ENCODE data around the gene JAM3.
"Not testable (repeated sequence)": the region's sequence is repeated elsewhere in the genome, so short reads cannot be mapped to it uniquely, and the experiment has no call there.

The JAM3 gene

DNA sequence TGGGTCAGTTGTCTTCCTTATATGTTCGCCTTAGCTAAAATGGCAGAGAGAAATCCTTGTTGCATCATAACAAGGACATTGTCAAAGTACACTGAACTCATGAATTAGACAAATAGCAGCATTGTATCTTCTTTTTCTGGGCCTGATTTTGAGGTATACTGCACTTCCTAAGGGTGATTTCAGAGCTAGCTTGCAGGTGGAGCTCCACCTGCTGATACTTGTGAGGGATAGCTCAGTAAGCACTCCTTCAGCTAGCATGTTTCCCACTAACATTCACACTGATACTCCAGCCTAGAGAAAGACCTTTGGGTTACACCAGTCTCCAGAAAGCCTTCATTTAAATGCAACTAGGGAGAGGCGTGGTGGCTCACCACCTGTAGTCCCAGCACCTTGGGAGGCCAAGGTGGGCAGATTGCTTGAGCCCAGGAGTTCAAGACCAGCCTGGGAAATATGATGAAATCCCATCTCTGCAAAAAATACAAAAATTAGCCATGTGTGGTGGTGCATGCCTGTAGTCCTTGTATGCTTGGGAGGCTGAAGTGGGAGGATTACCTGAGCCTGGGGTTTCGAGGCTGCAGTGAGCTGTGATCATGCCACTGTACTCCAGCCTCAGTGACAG is 29.8 kb downstream of the JAM3 start:
- in situ Hi-C loops (cut with MboI; ENCODE audit: low sequenced_read_pairs) = no loop called here

DNA sequence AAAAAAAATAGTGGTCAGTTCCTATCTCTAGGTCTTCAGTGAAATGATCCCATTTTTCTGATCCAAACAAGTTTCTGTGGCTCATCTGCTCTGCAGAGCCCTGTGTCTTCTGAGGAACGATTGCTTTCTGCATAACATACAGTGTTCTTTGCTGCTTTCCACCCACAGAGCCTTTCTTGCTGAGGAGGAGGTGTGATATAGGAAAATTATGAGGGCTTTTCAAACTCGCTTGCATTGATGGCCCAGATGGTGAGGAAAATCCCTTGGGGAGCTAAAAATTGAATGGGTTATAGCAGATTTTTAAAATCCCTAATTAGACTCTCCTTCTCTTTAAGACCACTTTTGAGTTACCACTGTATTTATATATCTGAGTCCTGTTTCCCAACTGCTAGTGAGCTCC is 31.3 kb downstream of the JAM3 start:
- in situ Hi-C loops (cut with MboI; ENCODE audit: low sequenced_read_pairs) = no loop called here

DNA sequence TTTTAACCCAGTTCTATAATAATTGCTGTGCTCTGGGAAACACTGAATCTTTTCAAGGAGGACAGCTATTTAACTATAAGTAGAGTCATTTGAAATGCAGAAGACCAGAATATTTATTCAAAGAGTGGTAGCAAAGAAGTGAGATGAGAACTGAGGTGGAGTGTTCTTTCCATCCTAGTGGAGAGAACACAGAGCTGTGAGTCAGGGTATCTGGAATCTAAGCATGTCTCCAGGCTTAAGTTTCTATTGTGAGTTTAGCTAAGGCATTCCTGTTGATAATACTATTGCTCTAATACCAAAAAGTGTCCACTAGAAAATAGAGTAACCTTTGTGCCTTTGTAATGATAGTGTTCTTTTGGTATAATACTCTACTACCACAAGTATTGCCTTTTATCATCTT is 32.4 kb downstream of the JAM3 start:
- in situ Hi-C loops (cut with MboI; ENCODE audit: low sequenced_read_pairs) = no loop called here

DNA sequence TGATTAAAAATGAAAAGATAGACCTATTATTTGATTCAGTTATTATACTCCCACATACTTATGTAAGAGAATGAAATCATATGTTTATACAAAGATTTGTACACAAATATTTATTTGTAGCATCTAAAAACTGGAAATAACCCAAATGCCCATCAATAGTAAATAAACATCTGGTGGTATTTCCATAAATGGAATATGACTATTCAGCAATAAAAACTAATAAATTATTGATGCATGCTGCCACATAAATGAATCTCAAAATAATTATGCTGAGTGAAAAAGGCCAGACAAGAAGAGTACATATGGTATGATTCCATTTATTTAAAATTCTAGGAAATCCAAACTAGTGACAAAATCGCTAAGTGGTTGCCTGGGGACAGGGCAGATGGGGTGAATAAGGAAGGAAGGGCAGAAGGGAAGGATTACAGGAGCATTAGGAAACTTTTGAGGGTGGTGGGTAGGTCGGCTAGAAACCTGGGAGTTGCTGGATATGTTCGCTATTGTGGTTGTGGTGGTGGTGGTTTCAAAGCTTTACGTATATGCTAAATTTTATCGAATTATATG is 41.5 kb downstream of the JAM3 start:
- in situ Hi-C loops (cut with MboI; ENCODE audit: low sequenced_read_pairs) = no loop called here

DNA sequence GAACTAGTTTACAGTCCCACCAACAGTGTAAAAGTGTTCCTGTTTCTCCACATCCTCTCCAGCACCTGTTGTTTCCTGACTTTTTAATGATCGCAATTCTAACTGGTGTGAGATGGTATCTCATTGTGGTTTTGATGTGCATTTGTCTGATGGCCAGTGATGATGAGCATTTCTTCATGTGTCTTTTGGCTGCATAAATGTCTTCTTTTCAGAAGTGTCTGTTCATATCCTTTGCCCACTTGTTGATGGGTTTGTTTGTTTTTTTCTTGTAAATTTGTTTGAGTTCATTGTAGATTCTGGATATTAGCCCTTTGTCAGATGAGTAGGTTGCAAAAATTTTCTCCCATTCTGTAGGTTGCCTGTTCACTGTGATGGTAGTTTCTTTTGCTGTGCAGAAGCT is 44.9 kb downstream of the JAM3 start:
- in situ Hi-C loops (cut with MboI; ENCODE audit: low sequenced_read_pairs) = not testable (repeated sequence)

DNA sequence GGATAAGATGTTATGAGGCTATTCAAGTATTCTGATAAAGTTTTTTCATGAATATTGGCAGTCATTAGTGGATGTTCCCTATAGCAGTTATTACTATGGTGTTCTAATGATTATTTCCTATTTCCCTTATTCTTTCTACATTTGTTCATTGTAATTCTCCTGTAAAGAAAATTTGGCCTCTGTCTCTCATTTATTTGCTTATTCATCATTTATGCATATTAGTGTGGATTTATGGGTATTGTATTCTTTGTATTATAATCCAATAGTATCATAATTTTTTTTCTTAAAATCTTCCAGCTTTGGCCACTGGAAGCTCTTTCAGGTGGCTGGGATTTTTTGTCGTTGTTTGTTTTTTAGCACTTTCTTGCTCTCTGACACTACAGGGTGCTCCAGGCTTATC is 47.3 kb downstream of the JAM3 start:
- in situ Hi-C loops (cut with MboI; ENCODE audit: low sequenced_read_pairs) = no loop called here

DNA sequence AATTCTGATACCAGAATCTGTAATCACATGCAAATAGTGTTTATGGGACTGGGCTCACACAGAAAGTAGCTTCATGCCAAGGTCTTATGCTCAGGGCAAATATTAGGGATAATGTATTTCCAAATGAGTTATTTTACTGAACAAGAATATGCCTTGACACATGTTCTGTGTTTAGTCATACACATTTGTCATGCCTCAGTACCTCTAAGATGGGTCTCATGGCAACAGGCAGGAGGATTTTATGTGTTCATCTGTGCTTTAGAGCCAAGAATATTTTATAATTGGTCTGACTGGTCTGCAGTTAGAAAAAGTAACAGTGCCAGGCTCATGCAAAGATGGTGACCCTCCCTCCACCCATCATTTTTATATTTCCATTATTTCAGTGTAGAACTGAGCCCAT is 49.1 kb downstream of the JAM3 start:
- in situ Hi-C loops (cut with MboI; ENCODE audit: low sequenced_read_pairs) = no loop called here

DNA sequence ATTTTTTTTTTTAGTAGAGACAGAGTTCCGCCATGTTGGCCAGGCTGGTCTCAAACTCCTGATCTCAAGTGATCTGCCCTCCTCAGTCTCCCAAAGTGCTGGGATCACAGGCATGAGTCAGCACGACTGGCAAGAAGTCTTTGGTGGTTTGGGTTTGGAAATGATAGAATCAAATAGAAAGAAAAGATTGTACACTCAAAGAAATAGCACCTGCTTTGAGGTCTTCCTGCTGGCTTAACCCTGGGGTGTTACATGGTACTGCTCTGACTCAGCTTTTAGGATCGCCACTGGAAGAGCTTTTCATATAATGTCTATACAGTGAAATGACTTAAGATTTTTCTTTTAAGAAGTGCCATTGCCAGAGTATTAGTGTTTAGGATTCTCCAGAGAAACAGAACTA is 50.2 kb downstream of the JAM3 start:
- in situ Hi-C loops (cut with MboI; ENCODE audit: low sequenced_read_pairs) = no loop called here

DNA sequence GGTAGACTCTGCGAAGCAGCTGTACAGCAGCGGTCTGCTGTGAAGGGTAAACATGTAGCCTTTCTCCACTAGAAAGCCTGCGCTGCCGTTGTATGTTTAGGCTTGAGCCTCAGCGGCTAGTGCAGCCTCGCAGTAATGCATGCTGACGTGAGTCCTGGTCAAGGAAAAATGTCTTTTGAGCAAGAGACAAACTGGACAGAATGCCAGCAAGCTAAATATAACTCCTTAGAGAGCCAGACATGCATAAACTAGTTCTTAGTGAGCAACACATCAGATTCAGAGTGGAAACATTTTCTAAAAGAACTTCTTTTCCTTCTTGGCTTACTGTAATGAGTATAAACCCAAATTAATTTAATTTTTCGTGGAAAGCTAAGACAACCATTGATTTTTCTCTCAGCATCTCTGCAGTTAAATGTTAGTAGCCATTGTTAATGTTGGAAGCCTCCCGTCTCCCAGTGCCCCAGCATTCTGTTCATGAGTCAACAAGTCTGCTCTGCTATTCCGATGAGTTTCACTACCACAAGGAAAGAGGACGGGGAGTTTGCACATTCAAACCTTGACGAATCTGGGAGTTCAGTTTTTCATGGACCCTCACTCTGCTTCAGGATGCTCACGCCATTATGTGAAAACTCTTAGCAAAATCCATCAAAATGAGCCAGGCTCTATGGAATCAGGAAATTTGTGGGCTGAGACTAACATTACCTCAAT is 51.4 kb downstream of the JAM3 start:
- in situ Hi-C loops (cut with MboI; ENCODE audit: low sequenced_read_pairs) = no loop called here

DNA sequence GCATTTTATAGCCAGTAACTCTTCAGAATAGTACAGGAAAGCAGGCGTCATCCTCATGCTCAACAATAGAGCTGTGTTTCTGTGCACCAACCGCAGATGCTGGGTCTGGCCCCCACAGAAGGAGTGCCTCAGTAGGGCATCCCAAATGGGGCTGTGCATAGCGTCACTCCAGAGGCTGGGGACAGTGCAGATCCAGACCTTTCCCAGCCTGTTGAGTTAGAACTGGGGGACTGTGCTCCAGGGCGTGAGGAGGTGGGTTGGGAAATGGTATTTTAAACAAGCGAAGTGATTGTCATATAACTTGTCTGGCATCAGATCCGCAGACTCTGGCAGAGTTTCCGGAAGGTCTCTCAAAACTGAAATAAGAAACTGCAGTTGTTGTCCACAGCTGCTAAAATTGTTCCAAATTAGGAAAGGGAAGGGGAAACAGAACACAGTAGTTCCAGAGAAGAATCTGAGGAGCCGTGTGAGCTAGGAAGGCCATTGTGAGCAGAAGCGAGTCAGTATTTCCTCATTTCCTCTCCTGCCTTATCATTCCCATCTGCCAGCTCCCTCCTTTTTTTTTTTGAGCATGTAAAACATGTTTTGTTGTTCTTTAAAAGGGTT is 52.2 kb downstream of the JAM3 start:
- in situ Hi-C loops (cut with MboI; ENCODE audit: low sequenced_read_pairs) = no loop called here

DNA sequence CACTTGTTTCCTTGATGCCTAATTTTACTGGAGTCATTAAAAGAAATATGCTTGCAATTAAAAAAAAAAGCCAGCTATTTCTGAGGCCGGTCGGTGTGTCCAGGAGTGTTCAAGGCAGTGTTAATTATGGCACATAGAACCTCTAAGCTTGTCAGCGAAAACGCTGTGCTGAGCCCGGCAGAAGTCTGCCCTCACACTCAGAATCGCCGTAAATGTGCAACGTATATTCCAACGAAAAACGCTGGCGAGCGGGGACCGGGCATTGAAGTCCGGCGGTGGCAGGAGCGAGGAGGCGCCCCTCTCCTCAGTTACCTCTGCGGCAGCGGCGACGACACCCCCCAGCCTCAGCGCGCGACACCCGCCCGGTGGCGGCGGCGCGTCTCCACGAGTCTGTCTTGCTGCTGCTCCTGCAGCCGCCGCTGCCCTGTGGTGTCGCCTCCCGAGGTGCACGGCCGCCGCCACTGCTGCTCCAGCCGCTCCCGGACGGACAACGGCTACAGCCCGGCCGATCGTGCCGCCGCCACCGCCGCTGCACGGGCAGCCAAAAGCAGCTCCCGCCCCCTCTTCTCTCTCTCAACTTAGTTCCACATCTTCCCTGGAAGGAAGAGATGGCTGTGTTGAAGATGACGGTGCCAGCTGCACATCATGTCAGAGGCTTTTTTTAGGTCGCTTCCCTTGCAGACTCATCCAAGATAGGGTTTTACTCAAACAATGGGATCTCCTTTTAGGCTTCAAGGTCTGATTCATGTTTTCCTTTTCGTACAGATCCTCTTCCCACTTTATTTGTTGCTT is 56.0 kb downstream of the JAM3 start:
- in situ Hi-C loops (cut with MboI; ENCODE audit: low sequenced_read_pairs) = no loop called here

DNA sequence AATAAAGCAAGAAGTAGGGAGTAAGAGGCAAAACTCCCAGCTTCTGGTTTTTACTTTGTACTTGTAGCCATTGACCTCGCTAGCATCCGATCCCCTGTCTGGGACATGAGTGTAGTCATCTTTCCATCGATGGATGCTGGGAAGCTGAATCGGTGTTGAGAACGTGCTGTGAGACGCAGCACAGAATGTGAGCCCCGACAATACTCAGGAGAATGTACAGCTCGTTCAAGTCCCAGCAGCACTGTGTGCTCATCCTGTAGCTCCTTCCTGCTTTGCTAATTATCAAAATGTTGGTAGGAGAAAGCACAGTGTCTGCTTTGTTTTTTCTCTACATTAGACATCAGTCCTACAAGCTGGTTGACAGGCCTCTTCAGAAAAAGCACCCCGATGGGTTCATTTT is 56.6 kb downstream of the JAM3 start:
- in situ Hi-C loops (cut with MboI; ENCODE audit: low sequenced_read_pairs) = no loop called here

DNA sequence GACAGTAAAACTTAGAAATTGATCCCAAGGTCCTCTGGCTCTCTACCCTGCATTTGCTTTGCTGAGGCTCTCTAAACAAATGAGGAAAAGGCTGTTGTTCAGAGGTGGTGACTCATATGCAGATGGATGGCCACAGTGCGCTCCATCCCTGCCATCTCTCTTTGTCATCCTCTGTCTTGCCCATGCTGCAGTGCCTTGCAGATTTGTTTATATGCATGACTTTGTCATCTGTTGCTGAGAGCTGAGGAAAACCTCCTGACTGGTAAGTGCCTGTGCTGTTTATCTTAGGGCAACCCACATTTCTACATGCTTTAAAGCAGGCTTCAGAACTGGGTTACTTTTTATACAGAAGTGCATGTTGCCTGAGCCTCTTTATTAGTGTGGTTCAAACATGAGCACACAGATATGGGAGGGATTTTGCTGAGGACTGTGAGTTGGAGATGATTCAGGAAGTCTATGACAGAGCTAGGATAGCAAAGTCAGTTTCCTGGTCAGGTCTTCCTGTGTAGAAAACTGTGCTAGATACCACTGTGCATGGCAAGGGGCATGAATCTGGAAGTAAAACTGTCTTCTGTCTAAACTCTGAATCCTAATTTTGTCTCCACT is 57.4 kb downstream of the JAM3 start:
- in situ Hi-C loops (cut with MboI; ENCODE audit: low sequenced_read_pairs) = no loop called here

DNA sequence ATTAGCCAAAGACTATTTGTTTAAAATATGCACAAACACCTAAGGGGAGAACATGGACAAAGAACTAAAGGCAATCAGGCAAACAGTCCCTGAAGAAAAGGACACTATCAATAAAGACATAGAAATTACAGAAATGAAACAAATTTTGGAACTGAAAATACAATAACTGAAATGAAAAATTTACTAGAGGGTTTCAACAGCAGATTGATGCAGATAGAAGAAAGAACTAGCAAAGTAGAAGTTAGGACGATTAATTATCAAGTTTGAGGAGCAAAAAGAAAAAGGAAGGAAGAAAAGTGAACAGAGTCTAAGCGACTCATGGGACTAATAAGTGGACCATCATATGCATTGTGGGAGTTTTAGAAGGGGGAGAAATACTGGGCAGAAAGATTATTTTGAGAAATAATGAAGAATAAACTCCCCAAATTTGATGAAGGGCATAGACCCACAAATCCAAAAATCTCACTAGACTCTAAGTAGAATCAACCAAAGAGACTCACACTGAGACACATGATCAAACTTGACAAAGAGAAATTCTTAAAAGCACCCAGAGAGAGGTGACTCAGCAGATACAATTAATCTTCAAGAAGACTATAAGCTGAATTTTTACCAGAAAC is 62.9 kb downstream of the JAM3 start:
- in situ Hi-C loops (cut with MboI; ENCODE audit: low sequenced_read_pairs) = no loop called here

DNA sequence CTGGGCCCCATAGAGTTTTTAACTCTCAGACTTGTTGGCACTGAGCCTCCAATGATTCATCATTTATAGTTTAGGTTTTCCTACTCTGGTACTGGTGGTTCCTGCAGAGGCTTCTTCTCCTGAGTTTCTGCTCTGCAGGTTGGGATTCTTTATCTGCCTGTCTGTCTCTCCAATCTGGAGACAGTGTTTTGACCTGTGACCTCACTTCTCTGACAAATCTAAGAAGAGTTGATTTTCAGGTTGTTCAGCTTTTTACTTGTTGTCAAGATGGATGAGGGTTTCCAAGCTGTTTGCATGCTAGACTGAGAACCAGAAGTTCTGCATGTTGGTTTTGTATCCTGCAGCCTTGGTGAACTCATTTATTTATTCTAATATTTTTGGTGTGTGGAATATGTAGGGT is 63.9 kb downstream of the JAM3 start:
- in situ Hi-C loops (cut with MboI; ENCODE audit: low sequenced_read_pairs) = no loop called here

DNA sequence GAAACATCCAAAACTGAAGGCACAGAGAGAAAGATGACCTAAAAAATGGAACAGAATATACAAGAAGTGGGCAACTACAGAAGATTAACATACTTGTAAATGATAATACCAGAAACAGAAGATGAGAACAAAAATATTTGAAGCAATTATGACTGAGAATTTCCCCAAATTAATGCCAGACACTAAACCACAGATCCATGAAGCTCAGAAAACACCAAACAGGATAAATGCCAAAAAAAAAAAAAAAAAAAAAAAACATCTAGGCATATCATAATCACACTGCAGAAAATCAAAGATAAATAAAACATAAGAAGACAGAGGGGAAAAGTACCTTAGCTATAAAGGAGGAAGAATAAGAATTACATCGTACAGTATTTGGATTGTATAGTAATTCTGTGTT is 65.3 kb downstream of the JAM3 start:
- in situ Hi-C loops (cut with MboI; ENCODE audit: low sequenced_read_pairs) = no loop called here

DNA sequence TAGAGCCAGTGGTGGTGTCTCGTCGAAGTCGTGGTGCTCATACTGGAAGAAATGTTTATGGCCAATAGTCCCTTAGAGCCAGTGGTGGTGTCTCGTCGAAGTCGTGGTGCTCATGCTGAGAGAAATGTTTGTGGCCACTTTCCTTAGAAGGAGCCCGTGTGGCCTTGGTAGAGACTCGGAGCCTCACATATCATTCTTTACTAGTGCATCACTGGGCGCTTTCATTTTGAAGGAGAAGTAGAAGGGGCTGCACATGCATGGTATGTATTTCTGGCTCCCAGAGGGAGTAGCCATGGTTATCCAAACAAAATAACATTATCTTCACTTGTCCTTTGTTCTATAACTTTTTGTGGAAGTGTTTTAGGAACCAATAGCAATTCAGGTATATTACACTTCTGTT is 69.5 kb downstream of the JAM3 start:
- in situ Hi-C loops (cut with MboI; ENCODE audit: low sequenced_read_pairs) = no loop called here

DNA sequence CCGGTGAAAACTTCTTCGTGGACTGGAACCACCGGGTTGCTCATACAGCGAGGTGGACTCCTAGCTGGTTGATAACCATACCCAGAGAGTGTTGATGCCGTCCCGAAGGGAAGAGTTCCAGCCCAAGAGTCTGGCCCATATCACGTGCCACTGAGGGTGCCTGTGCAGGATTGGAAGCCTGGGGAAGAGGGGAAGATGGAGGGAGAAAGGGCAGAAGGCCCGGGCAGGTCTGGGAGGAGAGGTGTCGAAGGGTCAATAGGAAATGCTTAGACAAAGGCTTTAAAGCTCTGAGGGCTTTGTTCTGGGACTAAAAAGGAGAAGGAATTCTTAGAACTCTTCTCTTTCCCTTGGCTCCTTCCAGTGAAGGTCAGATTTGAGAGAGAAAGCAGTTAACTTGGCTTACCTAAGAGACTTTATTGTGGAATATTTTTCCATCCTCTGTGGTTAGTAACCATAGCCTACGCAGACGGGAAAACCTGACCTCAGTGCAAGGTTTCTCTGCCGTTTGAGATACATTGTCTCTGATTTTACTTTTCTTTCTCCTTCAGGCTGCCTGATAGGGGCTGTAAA is 70.5 kb downstream of the JAM3 start:
- in situ Hi-C loops (cut with MboI; ENCODE audit: low sequenced_read_pairs) = no loop called here

DNA sequence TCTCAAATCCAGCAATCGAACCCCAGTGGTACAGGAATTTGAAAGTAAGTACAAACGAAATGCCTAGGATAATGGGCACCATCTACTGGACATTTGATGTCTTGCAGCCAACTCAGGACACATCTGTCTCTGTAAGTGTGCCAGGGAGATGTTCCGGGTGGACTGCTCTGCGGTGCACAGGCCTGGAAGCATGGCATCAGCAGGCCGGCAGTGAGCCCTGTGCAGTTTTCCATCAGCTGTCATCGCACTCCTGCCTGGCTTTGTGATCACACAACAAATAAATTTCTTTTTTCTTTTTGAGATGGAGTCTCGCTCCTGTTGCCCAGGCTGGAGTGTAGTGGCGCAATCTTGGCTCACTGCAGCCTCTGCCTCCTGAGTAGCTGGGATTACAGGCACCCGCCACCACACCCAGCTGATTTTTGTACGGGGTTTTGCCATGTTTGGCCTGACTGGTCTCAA is 71.0 kb downstream of the JAM3 start:
- in situ Hi-C loops (cut with MboI; ENCODE audit: low sequenced_read_pairs) = no loop called here

DNA sequence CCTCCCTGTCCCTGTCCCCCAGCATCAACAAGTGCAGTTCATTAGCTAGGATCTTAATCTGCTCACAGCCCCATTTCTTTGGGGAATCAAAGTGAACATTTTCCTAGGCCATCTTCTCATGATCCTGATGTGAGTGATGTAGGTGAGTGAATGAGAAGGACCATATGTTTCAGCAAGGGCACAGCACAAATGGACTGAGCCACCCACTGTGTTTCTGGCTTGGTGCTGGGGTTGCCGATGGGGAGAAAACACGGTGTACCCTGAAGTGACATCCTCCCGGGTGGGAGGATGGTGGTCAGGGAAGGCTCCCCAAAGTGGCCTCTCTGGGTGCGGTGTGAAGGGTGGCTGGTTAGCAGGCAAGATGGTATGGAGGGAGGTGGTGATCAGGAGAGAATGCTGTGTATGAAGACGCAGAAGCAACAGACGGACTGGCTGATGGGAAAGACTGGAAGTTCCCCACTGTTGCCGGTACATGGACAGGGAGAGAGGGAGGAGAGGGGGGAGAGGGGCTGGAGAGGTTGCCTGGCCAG is 72.2 kb downstream of the JAM3 start:
- in situ Hi-C loops (cut with MboI; ENCODE audit: low sequenced_read_pairs) = no loop called here

All from hTERT RPE-1 (cell line).